Thyroid gland (tissue), 4 donors: Measurements from ENCODE around the gene RBM19.

Experiments
- POLR2A ChIP-seq, 2 donors: fragments of 450-650 bp; IDR thresholded peaks; one replicate each; pipeline ENCODE4 v1.6.1; 2017; ENCODE audit warnings: antibody characterized with exemption in 2 of 2, mild to moderate bottlenecking in 2 of 2, moderate library complexity in 1 of 2
- TF ChIP-seq, protein P1 (sequence below), 6 experiments: fragments of 200-600 bp in 3 of 6; fragments of 450-650 bp in 3 of 6; sonication (generic) in 3 of 6; IDR thresholded peaks; one replicate each; pipeline ENCODE4 v1.5.1; 2016 to 2019; ENCODE audit warnings: antibody characterized with exemption in 6 of 6, mild to moderate bottlenecking in 2 of 6, inconsistent platforms in 1 of 6, moderate library complexity in 1 of 6

DNA sequence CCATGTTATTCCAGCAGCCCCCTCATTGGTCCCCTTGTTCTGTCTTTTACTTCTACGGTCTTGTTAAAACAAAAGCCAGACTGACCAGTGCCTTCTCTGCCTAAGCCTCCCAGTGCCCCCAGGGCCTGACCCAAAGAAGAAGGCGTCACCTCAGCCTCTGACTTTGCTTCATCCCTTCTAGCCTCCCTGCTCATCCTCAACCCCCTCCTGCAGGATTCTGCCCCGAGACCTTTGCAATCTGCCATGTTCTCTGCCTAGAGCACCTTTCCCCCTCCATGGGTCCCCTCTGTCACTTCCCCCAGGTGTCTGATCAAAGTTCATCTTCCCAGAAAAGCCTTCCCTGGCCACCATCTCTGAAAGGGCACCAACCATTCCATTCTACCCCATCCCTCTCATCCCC lies 7.9 kb upstream of the RBM19 start:
- TF ChIP-seq POLR2A (IDR thresholded peaks at IDR 0.05) = no peak
- TF ChIP-seq, protein P1, sequence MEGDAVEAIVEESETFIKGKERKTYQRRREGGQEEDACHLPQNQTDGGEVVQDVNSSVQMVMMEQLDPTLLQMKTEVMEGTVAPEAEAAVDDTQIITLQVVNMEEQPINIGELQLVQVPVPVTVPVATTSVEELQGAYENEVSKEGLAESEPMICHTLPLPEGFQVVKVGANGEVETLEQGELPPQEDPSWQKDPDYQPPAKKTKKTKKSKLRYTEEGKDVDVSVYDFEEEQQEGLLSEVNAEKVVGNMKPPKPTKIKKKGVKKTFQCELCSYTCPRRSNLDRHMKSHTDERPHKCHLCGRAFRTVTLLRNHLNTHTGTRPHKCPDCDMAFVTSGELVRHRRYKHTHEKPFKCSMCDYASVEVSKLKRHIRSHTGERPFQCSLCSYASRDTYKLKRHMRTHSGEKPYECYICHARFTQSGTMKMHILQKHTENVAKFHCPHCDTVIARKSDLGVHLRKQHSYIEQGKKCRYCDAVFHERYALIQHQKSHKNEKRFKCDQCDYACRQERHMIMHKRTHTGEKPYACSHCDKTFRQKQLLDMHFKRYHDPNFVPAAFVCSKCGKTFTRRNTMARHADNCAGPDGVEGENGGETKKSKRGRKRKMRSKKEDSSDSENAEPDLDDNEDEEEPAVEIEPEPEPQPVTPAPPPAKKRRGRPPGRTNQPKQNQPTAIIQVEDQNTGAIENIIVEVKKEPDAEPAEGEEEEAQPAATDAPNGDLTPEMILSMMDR (IDR thresholded peaks at IDR 0.05) = no peak
